ENCODE measurements around the gene ITGA5. TPM values are rescaled to one million over a fixed set of nuclear protein-coding genes. Genes with fewer than 3 reads are reported as not detected.

Gene ITGA5
- total RNA-seq, 1 donor from 2014 or later: 317 TPM

GRCh38 chr12:54369597-54370131 lies 49.4 kb downstream of the ITGA5 start:
- Mint-ChIP-seq H3K4me1 (ENCODE audit: low read depth, unreplicated experiment) (peaks cover 31% of the 10 kb centered on the region), H3K4me3 (ENCODE audit: unreplicated experiment) (no peak overlapping the region), H3K9me3 (ENCODE audit: unreplicated experiment) (no peaks in the 10 kb centered on the region), H3K27me3 (ENCODE audit: low read depth, unreplicated experiment) (no peaks in the 10 kb centered on the region), H3K27ac (ENCODE audit: unreplicated experiment) (no peak overlapping the region), H3K36me3 (ENCODE audit: low read depth, unreplicated experiment) (peaks cover 12% of the 10 kb centered on the region)
- H4K20me1 ChIP-seq (ENCODE audit: insufficient read depth, low read length): no peaks in the 10 kb centered on the region
- H3K27ac ChIP-seq (ENCODE audit: low read depth, low read length): no peak overlapping the region
- H3K36me3 ChIP-seq (ENCODE audit: insufficient read depth, low read length): no peaks in the 10 kb centered on the region
- H3K9me3 ChIP-seq (ENCODE audit: insufficient read depth, low read depth, low read length): no peaks in the 10 kb centered on the region
- peaks cover 29% of the 10 kb centered on the region for H3K4me1 ChIP-seq (ENCODE audit: insufficient read depth, low read length)
- no peak for TF ChIP-seq CTCF (IDR thresholded peaks at IDR 0.05; ENCODE audit: insufficient read depth, low read depth, low read length)
- no peak for TF ChIP-seq EZH2 (IDR thresholded peaks at IDR 0.05; ENCODE audit: insufficient read depth, low read length)
- H3K4me2 ChIP-seq (ENCODE audit: low read length): peak overlapping the region; percentile 89
- no peak overlapping the region for H2AFZ ChIP-seq (ENCODE audit: low read depth, low read length)
- H3K27me3 ChIP-seq (ENCODE audit: insufficient read depth, low read length): no peaks in the 10 kb centered on the region
- no peaks in the 10 kb centered on the region for H3K79me2 ChIP-seq (ENCODE audit: insufficient read depth, low read length)
- DNase-seq (ENCODE audit: low read depth) (no peak), FAIRE-seq (no peak)
- peak overlapping the region; percentile 65 for H3K9ac ChIP-seq (ENCODE audit: low read length)
- no peak overlapping the region for H3K4me3 ChIP-seq (ENCODE audit: insufficient read depth, low read depth, low read length)

GRCh38 chr12:54368709-54369596 lies 50.1 kb downstream of the ITGA5 start:
- DNase-seq (ENCODE audit: low read depth) (peak; percentile 60), FAIRE-seq (no peak)
- no peaks in the 10 kb centered on the region for H3K36me3 ChIP-seq (ENCODE audit: insufficient read depth, low read length)
- H4K20me1 ChIP-seq (ENCODE audit: insufficient read depth, low read length): no peaks in the 10 kb centered on the region
- peaks cover 25% of the 10 kb centered on the region for H3K4me1 Mint-ChIP-seq (ENCODE audit: low read depth, unreplicated experiment)
- H3K4me3 ChIP-seq (ENCODE audit: insufficient read depth, low read depth, low read length): no peak overlapping the region
- H3K4me2 ChIP-seq (ENCODE audit: low read length): peak overlapping the region; percentile 89
- H3K79me2 ChIP-seq (ENCODE audit: insufficient read depth, low read length): no peaks in the 10 kb centered on the region
- no peaks in the 10 kb centered on the region for H3K27me3 Mint-ChIP-seq (ENCODE audit: low read depth, unreplicated experiment)
- peaks cover 12% of the 10 kb centered on the region for H3K36me3 Mint-ChIP-seq (ENCODE audit: low read depth, unreplicated experiment)
- peak overlapping the region; percentile 60 for H3K9ac ChIP-seq (ENCODE audit: low read length)
- no peaks in the 10 kb centered on the region for H3K9me3 Mint-ChIP-seq (ENCODE audit: unreplicated experiment)
- TF ChIP-seq EZH2 (IDR thresholded peaks at IDR 0.05; ENCODE audit: insufficient read depth, low read length) (no peak), CTCF (IDR thresholded peaks at IDR 0.05; ENCODE audit: insufficient read depth, low read depth, low read length) (peak; percentile 95)
- peak overlapping the region; percentile 46 for H3K4me3 Mint-ChIP-seq (ENCODE audit: unreplicated experiment)
- H3K27ac ChIP-seq (ENCODE audit: low read depth, low read length): no peak overlapping the region
- peak overlapping the region; percentile 73 for H2AFZ ChIP-seq (ENCODE audit: low read depth, low read length)
- H3K4me1 ChIP-seq (ENCODE audit: insufficient read depth, low read length): peaks cover 22% of the 10 kb centered on the region
- no peaks in the 10 kb centered on the region for H3K9me3 ChIP-seq (ENCODE audit: insufficient read depth, low read depth, low read length)
- peak overlapping the region; percentile 72 for H3K27ac Mint-ChIP-seq (ENCODE audit: unreplicated experiment)
- no peaks in the 10 kb centered on the region for H3K27me3 ChIP-seq (ENCODE audit: insufficient read depth, low read length)
